HG02870 (cell line): ENCODE results near the gene CBFB.
"Not testable (repeated sequence)": the region's sequence is repeated elsewhere in the genome, so short reads cannot be mapped to it uniquely, and the experiment has no call there.

Experiments
- ATAC-seq: cut with Tn5 transposase; IDR thresholded peaks from one replicate; pipeline ENCODE4 v1.9.1; 2021; ENCODE audit warnings: mild to moderate bottlenecking, moderate library complexity; ENCODE audit not compliant: unreplicated experiment

The CBFB gene

GRCh38 chr16:67040906-67041305, 12.0 kb downstream of the CBFB start:
- ATAC-seq = no peak

GRCh38 chr16:67041520-67041919, 12.6 kb downstream of the CBFB start:
- ATAC-seq = not testable (repeated sequence)

DNA sequence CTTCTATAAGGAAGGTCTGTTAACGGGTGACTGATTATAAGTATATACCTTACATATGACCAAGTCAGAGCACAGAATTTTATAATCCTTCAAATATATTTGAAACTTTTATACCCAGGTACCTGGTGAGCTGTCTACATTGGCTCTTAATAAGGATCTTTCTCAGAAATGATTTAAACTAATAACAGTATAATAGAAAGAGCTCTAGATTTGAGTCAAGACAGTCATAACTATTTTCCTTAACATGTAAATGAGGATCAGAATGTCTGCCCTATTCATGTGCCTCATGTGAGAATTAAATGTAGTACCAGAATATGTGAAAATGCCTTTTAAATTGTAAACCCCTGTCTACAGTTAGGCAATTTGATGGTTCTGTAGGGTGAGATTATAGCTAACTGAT, 14.5 kb downstream of the CBFB start:
- ATAC-seq = no peak

DNA sequence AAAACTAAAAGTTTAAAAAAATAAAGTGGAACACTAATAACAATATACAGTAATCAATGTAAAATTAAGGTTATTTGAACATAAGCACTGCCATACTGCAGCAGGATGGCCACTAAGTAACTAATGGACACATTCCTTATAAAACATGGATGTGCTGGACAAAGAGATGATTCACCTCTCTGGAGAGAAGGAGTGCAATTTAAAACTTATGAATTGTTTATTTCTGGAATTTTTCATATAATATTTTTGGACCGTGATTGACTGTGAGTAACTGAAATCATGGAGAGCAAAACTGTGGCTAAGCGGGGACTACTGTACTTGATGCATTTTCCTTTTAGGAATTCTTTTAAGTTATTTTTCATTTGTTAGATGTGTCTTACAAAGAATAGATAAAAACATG, 21.8 kb downstream of the CBFB start:
- ATAC-seq = no peak

DNA sequence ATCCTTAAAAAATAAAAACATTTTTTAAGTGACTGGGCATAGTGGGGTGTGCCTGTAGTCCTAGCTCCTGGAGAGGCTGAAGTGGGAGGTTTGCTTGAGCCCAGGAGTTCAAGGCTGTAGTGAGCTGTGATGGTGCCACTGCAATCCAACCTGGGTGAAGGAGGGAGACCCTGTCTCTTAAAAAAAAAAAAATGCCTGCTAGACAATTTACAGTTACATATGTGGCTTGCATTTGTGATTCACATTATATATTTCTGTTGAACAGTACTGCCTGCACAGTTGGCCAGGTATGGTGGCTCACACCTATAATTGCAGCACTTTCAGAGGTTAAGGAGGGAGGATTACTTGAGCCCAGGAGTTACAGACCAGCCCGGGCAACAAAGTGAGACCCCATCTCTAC, 23.4 kb downstream of the CBFB start:
- no peak for ATAC-seq

DNA sequence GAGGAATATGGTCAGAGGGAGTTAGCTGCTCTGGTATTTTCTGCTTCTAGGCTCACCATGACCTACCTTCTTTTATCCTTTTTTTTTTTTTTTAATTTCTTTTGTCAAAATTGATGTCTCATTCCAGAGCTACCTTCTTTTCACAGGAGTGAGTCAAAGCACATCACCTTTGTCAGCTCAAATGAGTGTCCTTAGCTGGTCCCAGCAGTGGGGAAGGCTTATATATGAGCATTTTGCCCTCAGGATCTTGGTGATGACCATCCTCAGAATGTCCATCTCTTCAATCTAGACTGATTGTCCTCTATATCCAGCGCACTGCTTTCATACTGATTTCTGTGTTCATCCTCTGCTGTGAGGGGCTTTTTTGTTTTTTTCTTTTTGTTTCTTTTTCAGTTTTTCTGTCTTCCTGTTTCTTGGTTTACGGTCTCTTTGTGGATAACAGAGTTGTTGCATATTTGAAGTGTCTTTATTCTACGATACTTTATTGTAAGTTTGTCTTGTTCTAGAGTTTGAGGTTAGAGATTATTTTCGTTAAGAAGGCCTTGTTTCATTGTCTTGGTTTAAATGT, 24.9 kb downstream of the CBFB start:
- ATAC-seq = no peak

GRCh38 chr16:67054901-67055300, 26.0 kb downstream of the CBFB start:
- no peak for ATAC-seq

DNA sequence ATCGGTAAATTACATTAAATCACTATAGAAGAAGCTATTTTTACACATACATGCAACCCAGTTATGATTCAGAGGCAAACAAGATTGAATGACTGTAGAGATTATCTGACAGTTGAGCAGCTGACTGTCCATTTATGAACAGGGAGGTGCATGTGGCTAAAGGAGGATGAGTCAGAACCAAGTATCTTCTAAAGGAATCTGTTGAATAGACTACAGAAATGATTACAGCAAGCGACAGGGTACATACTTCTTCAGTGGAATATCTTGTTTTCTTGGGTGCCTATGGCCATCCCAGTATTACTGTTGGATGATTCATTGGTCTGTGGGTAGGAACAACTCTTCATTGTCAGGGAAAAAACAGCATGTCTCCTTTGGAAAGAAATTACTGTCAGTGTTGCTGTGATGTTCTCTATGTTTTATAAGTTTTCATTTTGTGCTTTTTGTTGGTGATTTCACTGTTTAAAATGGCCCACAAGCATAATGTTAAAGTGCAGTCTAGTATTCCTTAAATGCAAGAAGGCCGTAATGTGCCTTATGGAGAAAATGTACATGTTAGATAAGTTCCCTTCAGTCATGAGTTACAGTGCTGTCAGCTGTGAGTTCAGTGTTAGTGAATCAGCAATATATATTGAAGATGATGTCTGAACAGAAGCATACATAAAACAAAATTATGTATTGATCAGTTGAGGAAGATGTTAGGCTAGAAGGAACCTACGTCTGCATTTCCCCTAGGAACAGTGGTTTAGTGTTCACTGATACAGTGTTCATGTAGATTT, 27.0 kb downstream of the CBFB start:
- ATAC-seq = peak; percentile 80

GRCh38 chr16:67063008-67063407, 34.1 kb downstream of the CBFB start:
- no peak for ATAC-seq

DNA sequence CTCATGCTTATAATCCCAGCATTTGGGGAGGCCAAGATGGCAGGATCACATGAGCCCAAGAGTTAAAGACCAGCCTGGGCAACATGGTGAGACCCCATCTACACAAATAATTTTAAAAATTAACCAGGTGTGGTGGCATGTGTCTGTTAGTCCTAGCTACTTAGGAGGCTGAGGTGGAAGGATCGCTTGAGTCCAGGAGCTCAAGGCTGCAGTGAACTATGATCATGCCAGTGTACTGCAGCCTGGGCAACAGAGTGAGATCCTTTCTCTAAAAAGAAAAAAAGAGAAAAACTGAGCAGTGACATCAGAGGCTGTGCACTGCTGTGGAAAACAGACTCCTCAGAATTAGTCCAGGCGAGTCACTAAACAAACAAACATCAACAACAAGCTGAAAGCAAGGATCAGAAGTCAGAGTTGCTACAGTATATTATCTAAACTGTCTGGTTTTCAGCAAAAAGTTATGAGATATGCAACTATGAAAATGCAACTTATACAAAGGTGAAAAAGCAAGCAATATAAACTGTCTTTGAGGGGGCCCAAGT, 39.3 kb downstream of the CBFB start:
- no peak for ATAC-seq

GRCh38 chr16:67071476-67072048, 42.6 kb downstream of the CBFB start:
- ATAC-seq = no peak

DNA sequence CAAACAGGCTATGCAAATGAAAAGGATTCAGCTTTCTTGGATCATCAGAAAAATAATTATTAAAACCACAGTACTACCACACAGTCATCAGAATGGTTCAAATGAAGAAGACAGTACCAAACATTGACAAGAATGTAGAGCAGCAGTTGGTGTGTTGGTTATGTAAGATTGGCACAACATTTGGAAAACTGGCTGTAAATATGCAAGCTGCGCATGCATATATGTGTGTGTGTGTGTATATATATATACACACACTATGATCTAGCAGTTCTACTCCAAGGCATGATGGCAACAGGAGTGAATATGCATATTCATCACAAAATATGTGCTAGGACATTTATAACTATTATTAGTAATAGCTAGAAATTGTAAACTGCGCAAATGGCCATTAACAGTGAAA, 46.4 kb downstream of the CBFB start:
- ATAC-seq = no peak

DNA sequence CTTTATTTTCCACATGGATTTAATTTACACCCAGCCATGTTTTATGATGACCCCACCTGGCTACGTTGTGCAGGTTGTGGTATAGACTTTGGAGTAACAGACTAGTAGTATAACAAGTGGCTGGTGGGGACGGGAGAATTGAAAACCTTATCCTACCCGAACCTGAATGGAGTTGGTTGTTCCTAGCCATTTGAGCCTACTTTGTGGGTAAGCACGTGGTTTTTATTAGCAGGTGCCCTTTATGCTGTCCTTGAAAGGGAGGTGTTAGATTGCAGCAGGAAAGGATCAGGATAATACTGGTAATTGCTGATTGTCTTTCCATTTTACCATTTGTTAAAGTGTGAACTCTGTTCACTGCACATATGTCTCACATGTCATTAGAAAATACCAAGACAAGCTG, 48.9 kb downstream of the CBFB start:
- no peak for ATAC-seq

DNA sequence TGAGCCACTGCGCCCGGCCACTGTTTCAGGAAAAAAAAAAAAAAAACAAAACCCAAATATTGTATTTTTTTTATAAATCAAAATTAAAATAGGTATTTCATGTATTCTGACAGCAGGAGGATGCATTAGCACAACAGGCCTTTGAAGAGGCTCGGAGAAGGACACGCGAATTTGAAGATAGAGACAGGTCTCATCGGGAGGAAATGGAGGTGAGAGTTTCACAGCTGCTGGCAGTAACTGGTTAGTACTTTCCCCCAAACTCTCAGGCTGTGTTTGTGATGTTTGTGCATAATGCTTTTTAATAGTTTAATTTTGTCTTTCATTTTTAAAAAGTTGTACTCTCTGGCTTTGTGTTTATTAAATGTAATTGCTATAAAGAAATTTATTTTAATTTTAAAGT, 53.2 kb downstream of the CBFB start:
- ATAC-seq = no peak

DNA sequence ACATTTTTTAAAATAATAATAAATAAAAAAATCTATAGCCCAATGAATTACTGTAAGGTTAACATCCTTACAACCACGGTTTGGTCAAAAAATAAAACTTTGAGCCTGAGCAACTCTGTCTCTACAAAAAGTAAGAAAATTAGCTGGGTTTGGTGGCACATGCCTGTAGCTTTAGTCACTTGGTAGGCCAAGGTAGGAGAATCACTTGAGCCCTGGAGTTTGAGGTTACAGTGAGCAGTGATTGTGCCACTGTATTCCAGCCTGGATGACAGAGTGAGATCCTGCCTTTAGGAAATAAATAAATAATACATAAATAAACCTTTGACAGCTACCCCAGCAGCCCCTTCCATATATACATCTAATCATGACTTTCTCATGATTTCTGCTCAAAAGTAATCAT, 53.9 kb downstream of the CBFB start:
- no peak for ATAC-seq

- peak; percentile 74 for ATAC-seq
These were observed 55.5 kb downstream of the CBFB start for GRCh38 chr16:67084345-67085028.

GRCh38 chr16:67086822-67087221, 57.9 kb downstream of the CBFB start:
- no peak for ATAC-seq

DNA sequence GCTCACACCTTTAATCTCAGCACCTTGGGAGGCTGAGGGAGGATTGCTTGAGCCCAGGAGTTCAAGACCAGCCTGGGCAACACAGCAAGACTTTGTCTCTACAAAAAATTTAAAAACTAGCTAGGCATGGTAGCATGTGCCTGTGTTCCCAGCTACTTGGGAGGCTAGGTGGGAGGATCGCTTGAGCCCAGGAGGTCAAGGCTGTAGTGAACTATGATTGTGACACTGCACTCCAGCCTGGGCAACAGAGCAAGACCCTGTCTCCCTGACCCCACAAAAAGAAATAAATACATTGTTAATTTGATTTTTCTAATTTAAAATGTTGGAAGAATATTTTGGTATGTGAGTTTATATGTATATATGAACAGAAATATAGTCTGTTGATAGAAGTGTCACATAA, 58.3 kb downstream of the CBFB start:
- no peak for ATAC-seq

DNA sequence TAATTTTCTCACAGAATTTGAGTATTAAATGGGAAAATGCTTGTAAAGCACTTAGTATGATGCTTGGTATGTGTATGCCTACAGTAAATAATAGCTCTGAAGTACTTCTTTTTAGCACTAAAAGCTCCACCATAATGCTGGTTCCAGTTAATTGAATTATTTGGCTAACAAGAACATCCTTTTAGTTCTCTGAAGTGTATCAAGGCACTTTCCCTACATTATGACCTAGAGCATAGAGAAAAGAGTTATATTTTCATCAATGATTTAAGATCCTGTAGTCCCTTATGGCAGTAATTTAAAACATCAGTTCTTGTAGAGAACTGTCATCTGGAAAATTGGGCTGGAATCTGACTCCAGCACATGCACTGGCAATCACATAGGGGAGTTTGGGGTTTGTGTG, 58.9 kb downstream of the CBFB start:
- ATAC-seq = no peak

- ATAC-seq = no peak
These were observed 59.6 kb downstream of the CBFB start for GRCh38 chr16:67088551-67088950.

- ATAC-seq = no peak
These were observed 60.2 kb downstream of the CBFB start for GRCh38 chr16:67089101-67089500.
